Kidney (tissue), 14 donors: ENCODE results near the gene C7orf33. TPM values are rescaled to one million over a fixed set of nuclear protein-coding genes. Genes with fewer than 3 reads are reported as not detected.
A peak's percentile ranks its signal among the peaks of the same experiment; 100 is the strongest.
"Not testable (repeated sequence)": the region's sequence is repeated elsewhere in the genome, so short reads cannot be mapped to it uniquely, and the experiment has no call there.

Experiments
- DNase-seq, 5 donors: peaks; one replicate each; pipeline ENCODE4 v3.0.0-alpha.2; 2013 to 2020
- FAIRE-seq: peaks from 2 replicates; lab custom pipeline; 2012; peaks lifted over from hg19 to GRCh38; lab: Jason Lieb, UNC
- H3K27ac ChIP-seq, 2 donors: one replicate each; pipeline ENCODE4 v1.7.0; 2013; ENCODE audit warnings: low read depth in 2 of 2, low read length in 2 of 2, inconsistent platforms in 1 of 2
- H3K27me3 ChIP-seq: one replicate; pipeline ENCODE4 v1.7.1; 2013; ENCODE audit warnings: low read length, inconsistent platforms; ENCODE audit not compliant: control insufficient read depth, insufficient read depth
- H3K36me3 ChIP-seq, 3 donors: one replicate each; pipeline versions ENCODE4 v1.7.0 to v1.7.1; 2013; ENCODE audit warnings: low read length in 3 of 3, control low read depth in 1 of 3, inconsistent platforms in 1 of 3; ENCODE audit not compliant: insufficient read depth in 3 of 3, control insufficient read depth in 2 of 3
- H3K4me1 ChIP-seq, 3 donors: one replicate each; pipeline versions ENCODE4 v1.7.0 to v1.7.1; 2013; ENCODE audit warnings: low read length in 3 of 3, inconsistent platforms in 1 of 3, low read depth in 1 of 3; ENCODE audit not compliant: control insufficient read depth in 2 of 3, insufficient read depth in 2 of 3
- H3K4me3 ChIP-seq, 3 donors: one replicate each; pipeline versions ENCODE4 v1.7.0 to v1.8.1; 2013; ENCODE audit warnings: low read length in 3 of 3, control low read depth in 1 of 3, inconsistent platforms in 1 of 3
- H3K9ac ChIP-seq, 3 donors: one replicate each; pipeline versions ENCODE4 v1.7.0 to v1.7.1; 2013; ENCODE audit warnings: low read length in 3 of 3, control low read depth in 1 of 3, inconsistent platforms in 1 of 3
- H3K9me3 ChIP-seq, 3 donors: one replicate each; pipeline versions ENCODE4 v1.7.0 to v1.7.1; 2013; ENCODE audit warnings: low read length in 3 of 3, control low read depth in 1 of 3, inconsistent platforms in 1 of 3; ENCODE audit not compliant: control insufficient read depth in 2 of 3, insufficient read depth in 1 of 3
- CTCF ChIP-seq: IDR thresholded peaks from 3 replicates; pipeline ENCODE4 v1.5.1; 2012; ENCODE audit warnings: mild to moderate bottlenecking, moderate library complexity, borderline replicate concordance; ENCODE audit not compliant: insufficient read depth; ENCODE audit errors: extremely low read depth
- intact Hi-C: fragments of 100-400 bp; cut with DNase I; formaldehyde crosslinking; loops from one replicate; pipeline ENCODE4 v1.11.1; 2022
- polyA plus RNA-seq: library from polyadenylated mRNA; stranded (reverse); fragments of 350-450 nt; fragmentation: Illumina TruSeq; extraction: RNeasy Lipid Tissue Mini Kit (QIAGEN cat#74804); gene quantifications from one replicate; pipeline ENCODE4 v1.2.3, GENCODE V29; 2014; ENCODE audit warnings: low read depth, low replicate concordance; ENCODE audit not compliant: insufficient read depth
- total RNA-seq: library from RNA; stranded (reverse); fragmentation: NEBNext Ultra II Directional; extraction: Animal tissue kit (Norgen Biotek cat#: 25700); gene quantifications from one replicate; pipeline ENCODE4 v1.2.1, GENCODE V29; 2021
- donor health status: control.
- donor health status: control.
- donor health status: control.
- donor health status: control.
- donor health status: control.
- donor health status: DM: yes; HTN: yes; CAD: no.
- donor health status: Normal renal cell carcinoma (clear cell type).

C7orf33 gene
- total and polyA plus RNA-seq, 2 donors from 2014 or later, result not detected

- FAIRE-seq, result no peak
- no peak for TF ChIP-seq CTCF
- H3K27me3 ChIP-seq, result no peaks in the 10 kb centered on the region
- intact Hi-C loops, result no loop called here
- DNase-seq, result no peak
- H3K27ac ChIP-seq, result no peak overlapping the region
- H3K36me3 ChIP-seq, result no peaks in the 10 kb centered on the region
- no peak overlapping the region for H3K9ac ChIP-seq
- H3K4me1 ChIP-seq, result no peaks in the 10 kb centered on the region
- no peak overlapping the region for H3K4me3 ChIP-seq
- H3K9me3 ChIP-seq, result peaks cover 0 to 1% (median 0%) of the 10 kb centered on the region in 3 donors
Observed at GRCh38 chr7:148561099-148561498, 29.5 kb upstream of the C7orf33 start.

- no peak for DNase-seq
- no peak overlapping the region for H3K9ac ChIP-seq
- no peaks in the 10 kb centered on the region for H3K27me3 ChIP-seq
- intact Hi-C loops, result no loop called here
- H3K4me3 ChIP-seq, result no peak overlapping the region
- no peak overlapping the region for H3K27ac ChIP-seq
- TF ChIP-seq CTCF, result no peak
- H3K9me3 ChIP-seq, result peaks cover 0 to 1% (median 0%) of the 10 kb centered on the region in 3 donors
- no peaks in the 10 kb centered on the region for H3K4me1 ChIP-seq
- no peak for FAIRE-seq
- H3K36me3 ChIP-seq, result no peaks in the 10 kb centered on the region
Observed at GRCh38 chr7:148563583-148564274, 26.8 kb upstream of the C7orf33 start.

GRCh38 chr7:148564275-148564951 lies 26.2 kb upstream of the C7orf33 start:
- H3K27me3 ChIP-seq, H3K9ac ChIP-seq, H3K27ac ChIP-seq, FAIRE-seq, H3K36me3 ChIP-seq, H3K4me1 ChIP-seq, intact Hi-C loops, H3K4me3 ChIP-seq, H3K9me3 ChIP-seq: not testable (repeated sequence)
- peak in 1 of 5 donors; percentile 10 for DNase-seq

GRCh38 chr7:148566736-148567135 lies 23.8 kb upstream of the C7orf33 start:
- TF ChIP-seq CTCF, result no peak
- Histone ChIP-seq H3K36me3 (no peaks in the 10 kb centered on the region), H3K9me3 (no peaks in the 10 kb centered on the region), H3K27me3 (no peaks in the 10 kb centered on the region), H3K9ac (no peak overlapping the region), H3K4me3 (no peak overlapping the region), H3K27ac (no peak overlapping the region), H3K4me1 (no peaks in the 10 kb centered on the region)
- intact Hi-C loops, result no loop called here
- no peak for DNase-seq
- FAIRE-seq, result peak; percentile 59
